Ectodermal cell (in vitro differentiated cells): ENCODE measurements around the gene CCDC32.

Experiments used
- H3K27ac ChIP-seq: 2 replicates; pipeline ENCODE4 v1.7.0; 2013; ENCODE audit warnings: mild to moderate bottlenecking, low read depth, low read length; ENCODE audit not compliant: insufficient read depth, poor library complexity, severe bottlenecking
- H3K27me3 ChIP-seq: 2 replicates; pipeline ENCODE4 v1.7.0; 2013; ENCODE audit warnings: mild to moderate bottlenecking, low read length; ENCODE audit not compliant: insufficient read depth, control insufficient read depth, poor library complexity, severe bottlenecking
- H3K36me3 ChIP-seq: one replicate; pipeline ENCODE4 v1.7.0; 2013; ENCODE audit warnings: low read length; ENCODE audit not compliant: control insufficient read depth, insufficient read depth
- H3K4me1 ChIP-seq: one replicate; pipeline ENCODE4 v1.7.0; 2013; ENCODE audit warnings: low read length; ENCODE audit not compliant: control insufficient read depth, insufficient read depth
- H3K4me3 ChIP-seq: 2 replicates; pipeline ENCODE4 v1.7.0; 2013; ENCODE audit warnings: low read depth, low read length, control low read depth; ENCODE audit not compliant: insufficient read depth
- H3K9me3 ChIP-seq: 2 replicates; pipeline ENCODE4 v1.7.0; 2013; ENCODE audit warnings: mild to moderate bottlenecking, low read length, moderate library complexity; ENCODE audit not compliant: control insufficient read depth
- WGBS, 2 experiments: methylation state at CpG; one replicate each; pipeline ENCODE4 v1.1.7; 2013; ENCODE audit warnings: missing lambda C conversion rate in 2 of 2; 5-methylcytosine and 5-hydroxymethylcytosine counted together

Gene CCDC32

DNA sequence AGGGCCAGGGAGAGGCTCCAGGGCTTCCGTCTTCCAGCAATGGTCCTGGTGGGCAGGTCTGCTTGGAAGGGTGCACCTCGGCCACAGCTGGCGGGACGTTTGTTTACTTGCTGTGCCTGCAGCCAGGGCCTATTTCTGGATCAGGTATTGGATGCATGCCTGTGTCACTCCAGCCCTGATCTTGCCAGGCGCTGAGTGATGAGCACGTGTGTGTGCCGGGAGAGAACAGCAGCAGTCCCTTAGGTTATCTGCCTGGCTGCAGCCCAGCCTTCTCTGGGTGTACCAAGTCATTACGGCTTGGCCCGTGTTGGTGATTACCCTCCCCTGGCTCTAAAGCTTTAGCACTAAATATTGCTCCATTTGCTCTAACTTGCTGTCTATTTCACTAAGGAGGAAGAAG is 14.9 kb downstream of the CCDC32 start:
- Histone ChIP-seq H3K27me3 (no peaks in the 10 kb centered on the region), H3K9me3 (no peaks in the 10 kb centered on the region), H3K4me1 (peaks cover 11% of the 10 kb centered on the region), H3K27ac (no peak overlapping the region), H3K4me3 (no peak overlapping the region), H3K36me3 (peaks cover 2% of the 10 kb centered on the region)
- WGBS, 2 experiments: 81 to 85% methylated on average over 9 of the region's 9 CpGs

DNA sequence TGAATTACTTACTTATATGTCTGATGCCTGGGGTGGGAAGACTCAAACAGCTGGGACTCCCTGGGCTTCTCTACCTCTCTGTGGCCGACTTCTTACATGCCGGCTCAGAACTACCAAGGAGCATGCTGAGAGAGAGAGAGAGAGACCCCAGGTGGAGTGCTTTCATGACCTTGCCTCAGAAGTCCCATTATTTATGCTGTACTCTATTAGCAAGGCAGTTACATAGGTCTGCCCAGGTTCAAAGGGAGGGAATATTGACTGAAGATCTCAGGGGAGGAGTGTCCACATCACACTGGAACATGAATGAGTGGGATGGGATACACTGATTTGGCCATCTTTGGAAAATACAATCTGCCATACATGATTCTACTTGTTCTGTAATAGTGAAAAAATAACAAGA is 16.2 kb downstream of the CCDC32 start:
- WGBS, 2 experiments: 69 to 75% methylated on average over 2 of the region's 2 CpGs
- Histone ChIP-seq H3K4me3 (no peak overlapping the region), H3K27ac (no peak overlapping the region)

DNA sequence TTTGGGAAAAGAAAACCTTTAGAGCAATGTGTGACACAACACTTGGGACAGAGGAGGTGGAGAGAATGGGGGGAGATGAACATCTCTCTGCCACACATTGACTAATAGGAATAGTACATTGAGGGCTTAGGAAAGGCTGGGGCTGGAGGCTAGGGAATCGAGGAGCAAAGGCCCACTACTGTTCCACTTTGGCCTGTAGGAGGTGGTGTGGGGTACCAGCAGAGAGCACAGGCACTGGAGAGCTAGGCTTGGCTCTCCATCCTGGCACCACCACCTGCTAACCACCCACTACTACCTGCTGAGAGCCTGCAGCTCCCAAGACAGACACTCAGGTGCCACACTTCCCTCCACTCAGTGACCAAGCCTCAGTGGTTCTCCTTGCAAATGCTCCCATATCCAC is 19.4 kb downstream of the CCDC32 start:
- no peaks in the 10 kb centered on the region for H3K36me3 ChIP-seq
- H3K27ac ChIP-seq: no peak overlapping the region
- H3K4me3 ChIP-seq: no peak overlapping the region
- whole genome bisulfite sequencing, 2 experiments: 50 to 75% methylated on average over 1 of the region's 1 CpG
- no peaks in the 10 kb centered on the region for H3K27me3 ChIP-seq
- no peaks in the 10 kb centered on the region for H3K4me1 ChIP-seq
- no peaks in the 10 kb centered on the region for H3K9me3 ChIP-seq

More for the DNA sequence above, 16.2 kb downstream of the CCDC32 start:
- Histone ChIP-seq H3K9me3 (no peaks in the 10 kb centered on the region), H3K27me3 (no peaks in the 10 kb centered on the region), H3K36me3 (peaks cover 2% of the 10 kb centered on the region), H3K4me1 (no peaks in the 10 kb centered on the region)

DNA sequence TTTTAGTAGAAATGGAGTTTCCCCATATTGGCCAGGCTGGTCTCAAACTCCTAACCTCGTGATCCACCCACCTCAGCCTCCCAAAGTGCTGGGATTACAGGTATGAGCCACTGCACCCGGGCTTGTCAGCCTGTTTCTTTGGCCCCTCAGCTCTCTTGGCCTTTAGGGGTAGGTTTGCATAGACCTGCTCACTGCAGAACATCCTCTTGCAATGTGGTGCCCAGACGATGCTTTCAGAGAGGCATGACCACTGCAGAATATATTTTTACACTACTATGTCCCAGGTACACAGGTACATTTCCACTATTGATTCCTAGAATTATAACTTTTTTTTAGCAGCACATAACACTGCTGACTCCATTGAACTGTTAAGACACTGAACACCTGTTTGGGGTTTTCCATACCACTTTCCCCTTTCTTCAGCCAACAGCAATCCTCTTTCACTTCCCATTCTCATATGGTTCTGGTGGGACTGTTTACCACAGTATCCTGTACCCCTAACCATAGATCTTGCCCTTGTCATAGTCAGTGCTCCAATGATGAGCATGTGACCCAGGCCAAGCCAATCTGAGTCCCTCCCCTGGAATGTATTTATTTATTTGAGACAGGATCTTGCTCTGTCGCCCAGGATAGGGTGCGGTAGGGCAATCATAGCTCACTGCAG is 21.1 kb downstream of the CCDC32 start:
- 90 to 94% methylated on average over 5 of the region's 5 CpGs for WGBS, 2 experiments
- Histone ChIP-seq H3K9me3 (no peaks in the 10 kb centered on the region), H3K27ac (no peak overlapping the region), H3K36me3 (no peaks in the 10 kb centered on the region), H3K27me3 (no peaks in the 10 kb centered on the region), H3K4me3 (no peak overlapping the region), H3K4me1 (peaks cover 8% of the 10 kb centered on the region)

DNA sequence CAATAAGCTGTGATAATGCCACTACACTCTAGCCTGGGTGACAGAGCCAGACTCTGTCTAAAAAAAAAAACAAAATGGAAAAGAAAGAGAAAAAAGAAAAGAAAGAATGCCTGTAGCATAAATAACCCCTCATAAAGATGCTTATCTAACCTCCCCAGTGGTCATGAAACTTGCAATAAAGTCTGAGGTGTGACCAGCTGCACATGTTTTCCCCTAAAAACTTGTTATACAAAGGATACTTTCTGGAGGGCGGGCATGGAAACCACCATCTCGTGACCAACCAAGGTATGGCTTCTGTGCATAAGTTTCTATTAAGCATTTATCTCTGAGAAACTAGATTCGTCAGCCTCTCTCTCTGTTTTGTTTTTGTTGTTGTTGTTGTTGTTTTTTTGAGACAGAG is 21.8 kb downstream of the CCDC32 start:
- WGBS, 2 experiments: 88 to 96% methylated on average over 3 of the region's 3 CpGs
- Histone ChIP-seq H3K4me1 (peaks cover 9% of the 10 kb centered on the region), H3K9me3 (no peaks in the 10 kb centered on the region), H3K36me3 (no peaks in the 10 kb centered on the region), H3K4me3 (no peak overlapping the region), H3K27ac (no peak overlapping the region), H3K27me3 (no peaks in the 10 kb centered on the region)

DNA sequence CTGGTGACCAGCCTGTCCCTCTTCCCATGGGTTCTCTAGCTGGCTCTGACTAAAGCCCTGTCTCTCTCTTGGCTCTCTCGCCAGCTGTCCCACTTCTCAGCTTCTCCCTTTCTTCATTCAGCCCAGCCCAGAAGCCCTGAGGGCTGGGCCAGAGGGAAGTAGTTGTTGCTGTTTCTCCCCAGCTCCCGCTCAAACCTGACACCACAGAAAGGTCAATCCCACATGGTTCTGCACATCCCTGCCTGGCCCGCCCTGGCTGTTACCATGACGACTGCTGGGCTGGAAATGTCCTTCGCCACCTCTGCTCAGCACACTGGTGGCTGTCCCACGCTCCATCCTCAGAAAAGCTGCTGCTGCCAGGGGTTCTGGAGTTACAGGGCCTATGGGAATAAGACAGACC is 25.9 kb downstream of the CCDC32 start:
- Histone ChIP-seq H3K27ac (no peak overlapping the region), H3K4me1 (peaks cover 9% of the 10 kb centered on the region), H3K27me3 (no peaks in the 10 kb centered on the region), H3K36me3 (no peaks in the 10 kb centered on the region), H3K4me3 (no peak overlapping the region), H3K9me3 (no peaks in the 10 kb centered on the region)
- 82% methylated on average over 6 of the region's 6 CpGs for WGBS, 2 experiments

DNA sequence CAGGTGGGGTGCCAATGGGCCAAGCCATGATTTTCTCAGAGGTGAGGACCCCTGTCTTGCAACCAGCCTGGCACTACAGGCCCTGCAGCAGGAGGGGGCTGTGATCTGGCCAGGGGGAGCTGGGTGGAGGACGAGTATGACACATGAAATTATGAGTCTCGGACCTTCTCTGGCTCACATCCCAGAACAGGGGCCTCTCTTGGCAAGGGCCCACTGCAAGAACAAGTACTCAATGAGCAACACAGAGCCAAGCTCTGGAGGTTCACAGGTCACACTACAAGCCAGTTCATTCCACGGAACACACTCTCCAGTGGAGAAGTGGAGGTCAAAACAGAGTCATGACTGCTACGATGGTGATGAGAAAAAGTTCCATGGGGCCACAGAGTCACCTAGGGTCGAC is 28.3 kb downstream of the CCDC32 start:
- H3K9me3 ChIP-seq: no peaks in the 10 kb centered on the region
- H3K4me3 ChIP-seq: no peak overlapping the region
- H3K36me3 ChIP-seq: no peaks in the 10 kb centered on the region
- no peaks in the 10 kb centered on the region for H3K27me3 ChIP-seq
- peaks cover 9% of the 10 kb centered on the region for H3K4me1 ChIP-seq
- 90 to 91% methylated on average over 5 of the region's 5 CpGs for WGBS, 2 experiments
- H3K27ac ChIP-seq: no peak overlapping the region

DNA sequence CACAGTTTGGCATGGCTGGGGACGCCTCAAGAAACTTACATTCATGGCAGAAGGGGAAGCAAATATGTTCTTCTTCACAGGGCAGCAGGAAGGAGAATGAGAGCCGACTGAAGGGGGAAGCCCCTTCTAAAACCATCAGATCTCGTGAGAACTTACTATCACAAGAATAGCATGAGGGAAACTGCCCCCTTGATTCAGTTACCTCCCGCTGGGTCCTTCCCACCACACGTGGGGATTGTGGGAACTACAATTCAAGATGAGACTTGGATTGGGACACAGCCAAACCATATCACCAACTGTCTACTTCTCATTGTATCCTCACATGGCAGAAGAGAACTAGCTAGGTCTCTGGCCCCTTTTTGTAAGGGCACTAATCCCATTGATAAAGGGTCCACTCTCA is 30.5 kb downstream of the CCDC32 start:
- WGBS, 2 experiments: 78 to 79% methylated on average over 5 of the region's 5 CpGs
- no peaks in the 10 kb centered on the region for H3K27me3 ChIP-seq
- no peak overlapping the region for H3K27ac ChIP-seq
- H3K36me3 ChIP-seq: no peaks in the 10 kb centered on the region
- H3K4me3 ChIP-seq: no peak overlapping the region
- no peaks in the 10 kb centered on the region for H3K9me3 ChIP-seq
- H3K4me1 ChIP-seq: peaks cover 8% of the 10 kb centered on the region

DNA sequence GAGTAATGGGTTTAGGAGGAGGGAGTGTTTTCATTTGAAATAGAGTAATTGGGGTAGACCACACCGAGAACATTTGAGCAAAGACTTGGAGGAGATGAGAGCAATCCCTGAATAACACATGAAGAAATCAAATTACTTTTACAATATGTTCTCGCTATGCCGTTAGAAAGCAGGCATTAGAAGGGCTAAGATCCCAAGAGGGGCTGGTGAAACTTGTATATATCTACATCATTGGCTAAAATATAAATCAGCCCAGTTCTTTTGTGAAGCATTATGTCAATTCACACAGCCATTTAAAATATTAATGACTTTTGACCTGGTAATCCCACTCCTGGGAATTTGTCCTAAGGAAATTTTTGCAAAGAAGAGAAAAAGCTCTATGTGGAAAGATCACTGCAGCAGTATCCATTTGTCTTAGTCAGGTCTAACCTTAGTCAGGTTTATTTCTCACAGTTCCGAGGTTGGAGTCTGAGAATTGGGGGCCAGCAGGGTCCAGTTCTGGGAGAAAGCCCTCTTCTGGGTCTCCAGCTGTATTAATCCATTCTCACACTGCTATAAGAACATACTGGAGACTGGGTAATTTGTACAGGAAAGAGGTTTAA is 31.0 kb downstream of the CCDC32 start:
- WGBS, 2 experiments: 98 to 100% methylated on average over 4 of the region's 4 CpGs
- H3K4me3 ChIP-seq: no peak overlapping the region
- H3K27ac ChIP-seq: no peak overlapping the region
- no peaks in the 10 kb centered on the region for H3K9me3 ChIP-seq
- H3K36me3 ChIP-seq: no peaks in the 10 kb centered on the region
- H3K4me1 ChIP-seq: peaks cover 2% of the 10 kb centered on the region
- H3K27me3 ChIP-seq: no peaks in the 10 kb centered on the region

DNA sequence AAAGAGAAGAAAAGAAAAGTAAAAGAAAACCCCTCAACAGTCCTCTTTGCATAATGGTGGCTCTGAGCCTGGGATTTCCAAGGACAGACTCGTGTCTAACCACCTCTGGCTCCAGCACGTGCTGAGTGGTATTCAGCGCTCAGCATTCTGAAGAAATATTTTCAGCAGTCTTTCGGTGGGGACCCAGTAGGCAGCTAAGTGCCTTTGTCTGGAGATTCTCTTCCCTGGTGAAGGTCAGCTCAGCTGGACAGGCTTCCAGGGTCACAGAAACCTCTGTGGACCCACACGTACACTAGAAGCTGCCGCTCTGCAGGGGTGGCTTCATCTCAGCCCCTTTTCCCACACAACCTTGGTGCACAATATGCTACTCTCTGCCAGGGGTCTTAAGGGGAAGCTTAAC is 36.0 kb downstream of the CCDC32 start:
- WGBS, 2 experiments: 92 to 94% methylated on average over 6 of the region's 6 CpGs
- H3K9me3 ChIP-seq: no peaks in the 10 kb centered on the region
- H3K27me3 ChIP-seq: no peaks in the 10 kb centered on the region
- no peak overlapping the region for H3K4me3 ChIP-seq
- H3K27ac ChIP-seq: no peak overlapping the region
- no peaks in the 10 kb centered on the region for H3K36me3 ChIP-seq
- H3K4me1 ChIP-seq: no peaks in the 10 kb centered on the region
